ENCODE data around the gene C1QL4.
"Not testable (repeated sequence)": the region's sequence is repeated elsewhere in the genome, so short reads cannot be mapped to it uniquely, and the experiment has no call there.

Gene C1QL4

DNA sequence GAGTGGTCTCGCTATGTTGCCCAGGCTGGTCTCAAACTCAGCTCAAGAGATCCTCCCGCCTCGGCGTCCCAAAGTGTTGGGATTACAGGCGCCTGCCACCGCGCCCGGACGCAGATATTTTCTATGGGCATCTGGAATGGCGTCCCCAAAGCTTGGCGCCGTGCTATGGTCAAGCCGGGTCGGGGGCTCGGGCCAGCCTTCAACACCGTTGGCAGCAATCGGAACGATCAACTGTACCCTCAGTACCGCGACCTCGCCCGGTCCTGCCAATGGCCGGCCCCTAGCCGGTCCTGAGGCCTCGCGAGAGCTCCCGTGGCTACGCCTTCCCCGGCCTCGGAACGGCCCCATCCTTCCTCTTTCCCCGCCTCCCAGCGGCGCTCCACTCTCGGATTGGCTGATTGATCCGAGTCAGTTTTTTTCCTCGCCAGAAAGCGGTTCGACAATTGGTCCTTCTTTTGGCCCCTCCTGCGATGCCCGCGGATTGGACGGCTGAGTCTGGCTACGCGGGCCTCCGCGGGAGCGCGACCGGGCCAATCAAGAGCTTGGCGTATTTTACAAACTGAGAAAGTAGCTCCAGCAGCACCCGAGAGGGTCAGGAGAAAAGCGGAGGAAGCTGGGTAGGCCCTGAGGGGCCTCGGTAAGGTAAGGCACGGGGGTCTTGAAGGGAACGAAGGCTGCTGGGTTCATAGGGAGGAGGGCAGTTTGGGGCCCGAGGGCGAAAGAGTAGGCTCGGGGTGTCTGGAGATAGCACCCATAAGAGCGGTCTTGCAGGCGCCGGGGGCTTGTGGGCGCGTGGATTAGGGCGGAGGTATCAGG is 14.1 kb downstream of the C1QL4 start, which contains the start of gene TROAP:
Gene TROAP, plus strand, starts transcription at position 548 of the 816 bp plus-strand sequence. CDS start 354 bp downstream, outside the sequence.
- Histone ChIP-seq H2AFZ (ENCODE audit: low read length) (peak within 1 kb of the TSS; percentile 85; the same call in 1 of the 2 replicates), H3K27ac (ENCODE audit: low read depth, low read length, poor library complexity, severe bottlenecking) (peak within 1 kb of the TSS; percentile 55), H3K4me2 (ENCODE audit: low read length) (peak within 1 kb of the TSS; percentile 100), H3K27me3 (ENCODE audit: insufficient read depth, low read length) (no peaks in the 10 kb centered on the region), H3K36me3 (ENCODE audit: insufficient read depth, low read length) (peaks cover 38% of the 10 kb centered on the region), H3K9me2 (ENCODE audit: low read depth, low read length) (no peaks in the 10 kb centered on the region), H3K9ac (ENCODE audit: low read length) (peak within 1 kb of the TSS; percentile 95), H3K79me2 (ENCODE audit: insufficient read depth, low read length) (peaks cover 7% of the 10 kb centered on the region; the same call in 1 of the 2 replicates), H4K20me1 (ENCODE audit: insufficient read depth, low read length) (no peaks in the 10 kb centered on the region), H3K9me3 (ENCODE audit: low read length) (no peaks in the 10 kb centered on the region), H3K4me3 (ENCODE audit: low read depth, low read length, poor library complexity, severe bottlenecking) (peak within 1 kb of the TSS; percentile 94), H3K4me1 (ENCODE audit: insufficient read depth, low read length, severe bottlenecking) (peaks cover 20% of the 10 kb centered on the region), H3F3A (ENCODE audit: insufficient read depth, low read length) (no peaks in the 10 kb centered on the region)
- TF ChIP-seq, protein P1, sequence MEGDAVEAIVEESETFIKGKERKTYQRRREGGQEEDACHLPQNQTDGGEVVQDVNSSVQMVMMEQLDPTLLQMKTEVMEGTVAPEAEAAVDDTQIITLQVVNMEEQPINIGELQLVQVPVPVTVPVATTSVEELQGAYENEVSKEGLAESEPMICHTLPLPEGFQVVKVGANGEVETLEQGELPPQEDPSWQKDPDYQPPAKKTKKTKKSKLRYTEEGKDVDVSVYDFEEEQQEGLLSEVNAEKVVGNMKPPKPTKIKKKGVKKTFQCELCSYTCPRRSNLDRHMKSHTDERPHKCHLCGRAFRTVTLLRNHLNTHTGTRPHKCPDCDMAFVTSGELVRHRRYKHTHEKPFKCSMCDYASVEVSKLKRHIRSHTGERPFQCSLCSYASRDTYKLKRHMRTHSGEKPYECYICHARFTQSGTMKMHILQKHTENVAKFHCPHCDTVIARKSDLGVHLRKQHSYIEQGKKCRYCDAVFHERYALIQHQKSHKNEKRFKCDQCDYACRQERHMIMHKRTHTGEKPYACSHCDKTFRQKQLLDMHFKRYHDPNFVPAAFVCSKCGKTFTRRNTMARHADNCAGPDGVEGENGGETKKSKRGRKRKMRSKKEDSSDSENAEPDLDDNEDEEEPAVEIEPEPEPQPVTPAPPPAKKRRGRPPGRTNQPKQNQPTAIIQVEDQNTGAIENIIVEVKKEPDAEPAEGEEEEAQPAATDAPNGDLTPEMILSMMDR (IDR thresholded peaks at IDR 0.05; ENCODE audit: low read length) = no peak
- TF ChIP-seq EZH2 (IDR thresholded peaks at IDR 0.05; ENCODE audit: borderline replicate concordance, low read length) = no peak

DNA sequence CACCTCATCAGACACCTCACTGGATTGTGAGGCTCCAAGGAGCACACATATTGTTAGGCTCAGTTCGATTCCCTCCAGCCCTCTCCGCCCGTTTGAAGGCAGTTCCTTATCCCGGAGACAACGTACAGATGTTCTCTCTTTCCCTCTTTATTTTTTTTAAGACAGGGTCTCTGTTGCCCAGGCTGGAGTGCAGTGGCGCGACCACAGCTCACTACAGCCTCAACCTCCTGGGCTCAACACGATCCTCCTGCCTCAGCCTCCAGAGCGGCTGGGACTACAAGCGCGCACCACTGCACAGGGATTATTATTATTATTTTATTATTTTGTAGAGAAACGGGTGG is 14.7 kb downstream of the C1QL4 start:
- no peaks in the 10 kb centered on the region for H3K9me2 ChIP-seq (ENCODE audit: low read depth, low read length)
- H3K79me2 ChIP-seq (ENCODE audit: insufficient read depth, low read length) = peaks cover 7% of the 10 kb centered on the region; the same call in 1 of the 2 replicates
- H4K20me1 ChIP-seq (ENCODE audit: insufficient read depth, low read length) = no peaks in the 10 kb centered on the region
- H2AFZ ChIP-seq (ENCODE audit: low read length) = peak overlapping the region; percentile 85; the same call in 1 of the 2 replicates
- peaks cover 20% of the 10 kb centered on the region for H3K4me1 ChIP-seq (ENCODE audit: insufficient read depth, low read length, severe bottlenecking)
- peak overlapping the region; percentile 78 for H3K4me2 ChIP-seq (ENCODE audit: low read length)
- peak overlapping the region; percentile 84 for H3K9ac ChIP-seq (ENCODE audit: low read length)
- no peaks in the 10 kb centered on the region for H3K27me3 ChIP-seq (ENCODE audit: insufficient read depth, low read length)
- H3K36me3 ChIP-seq (ENCODE audit: insufficient read depth, low read length) = peaks cover 33% of the 10 kb centered on the region
- H3K9me3 ChIP-seq (ENCODE audit: low read length) = no peaks in the 10 kb centered on the region
- TF ChIP-seq, protein P1 (IDR thresholded peaks at IDR 0.05; ENCODE audit: low read length) = no peak
- no peak for TF ChIP-seq EZH2 (IDR thresholded peaks at IDR 0.05; ENCODE audit: borderline replicate concordance, low read length)
- no peak overlapping the region for H3K27ac ChIP-seq (ENCODE audit: low read depth, low read length, poor library complexity, severe bottlenecking)
- H3F3A ChIP-seq (ENCODE audit: insufficient read depth, low read length) = no peaks in the 10 kb centered on the region
- H3K4me3 ChIP-seq (ENCODE audit: low read depth, low read length, poor library complexity, severe bottlenecking) = peak overlapping the region; percentile 94

DNA sequence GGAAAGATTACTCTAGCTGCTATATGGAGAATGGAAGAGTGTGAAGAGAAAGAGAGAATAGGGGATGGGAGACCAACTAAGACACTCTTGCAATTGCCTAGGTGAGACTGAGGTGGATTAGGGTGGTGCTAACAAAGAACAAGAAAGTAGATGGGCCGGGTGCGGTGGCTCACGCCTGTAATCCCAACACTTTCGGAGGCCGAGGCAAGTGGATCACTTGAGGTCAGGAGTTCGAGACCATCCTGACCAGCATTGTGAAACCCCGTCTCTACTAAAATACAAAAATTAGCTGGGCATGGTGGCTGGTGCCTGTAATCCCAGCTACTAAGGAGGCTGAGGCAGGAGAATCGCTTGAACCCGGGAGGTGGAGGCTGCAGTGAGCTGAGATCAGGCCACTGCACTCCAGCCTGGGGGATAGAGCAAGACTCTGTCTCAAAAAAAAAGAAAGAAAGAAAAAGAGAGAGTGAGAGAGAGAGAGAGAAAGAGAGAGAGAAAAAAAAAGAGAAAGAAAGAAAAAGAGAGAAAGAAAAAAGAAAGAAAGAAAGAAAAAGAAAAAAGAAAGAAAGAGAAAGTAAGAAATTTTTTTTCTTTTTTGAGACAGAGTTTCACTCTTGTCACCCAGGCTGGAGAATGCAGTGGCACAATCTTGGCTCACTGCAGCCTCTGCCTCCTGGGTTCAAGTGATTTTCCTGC is 16.4 kb downstream of the C1QL4 start:
- H3K27me3 ChIP-seq (ENCODE audit: insufficient read depth, low read length); H3K27ac ChIP-seq (ENCODE audit: low read depth, low read length, poor library complexity, severe bottlenecking); H3K4me3 ChIP-seq (ENCODE audit: low read depth, low read length, poor library complexity, severe bottlenecking); H2AFZ ChIP-seq (ENCODE audit: low read length); H4K20me1 ChIP-seq (ENCODE audit: insufficient read depth, low read length); H3K4me2 ChIP-seq (ENCODE audit: low read length); H3K9ac ChIP-seq (ENCODE audit: low read length); H3K9me2 ChIP-seq (ENCODE audit: low read depth, low read length); H3K79me2 ChIP-seq (ENCODE audit: insufficient read depth, low read length); H3F3A ChIP-seq (ENCODE audit: insufficient read depth, low read length); H3K9me3 ChIP-seq (ENCODE audit: low read length): not testable (repeated sequence)
- peaks cover 20% of the 10 kb centered on the region for H3K4me1 ChIP-seq (ENCODE audit: insufficient read depth, low read length, severe bottlenecking)
- H3K36me3 ChIP-seq (ENCODE audit: insufficient read depth, low read length) = peaks cover 16% of the 10 kb centered on the region

DNA sequence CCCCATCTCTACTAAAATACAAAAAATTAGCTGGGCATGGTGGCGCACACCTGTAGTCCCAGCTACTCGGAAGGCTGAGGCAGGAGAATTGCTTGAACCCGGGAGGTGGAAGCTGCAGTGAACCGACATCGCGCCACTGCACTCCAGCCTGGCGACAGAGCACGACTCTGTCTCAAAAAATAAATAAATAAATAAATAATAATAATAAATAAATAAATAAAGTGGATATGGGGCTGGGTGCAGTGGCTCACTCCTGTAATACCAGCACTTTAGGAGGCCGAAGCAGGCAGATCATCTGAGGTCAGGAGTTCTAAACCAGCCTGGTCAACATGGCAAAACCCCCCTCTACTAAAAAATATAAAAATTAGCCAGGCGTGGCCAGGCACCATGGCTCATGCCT is 19.9 kb downstream of the C1QL4 start:
- not testable (repeated sequence) for H3K4me2 ChIP-seq (ENCODE audit: low read length); H3K79me2 ChIP-seq (ENCODE audit: insufficient read depth, low read length)

More for the DNA sequence above, 19.9 kb downstream of the C1QL4 start:
- H4K20me1 ChIP-seq (ENCODE audit: insufficient read depth, low read length); H3K9me3 ChIP-seq (ENCODE audit: low read length); H3K36me3 ChIP-seq (ENCODE audit: insufficient read depth, low read length); H3K4me1 ChIP-seq (ENCODE audit: insufficient read depth, low read length, severe bottlenecking); H3K9me2 ChIP-seq (ENCODE audit: low read depth, low read length); H3K4me3 ChIP-seq (ENCODE audit: low read depth, low read length, poor library complexity, severe bottlenecking); H3K27ac ChIP-seq (ENCODE audit: low read depth, low read length, poor library complexity, severe bottlenecking); H3K9ac ChIP-seq (ENCODE audit: low read length); H2AFZ ChIP-seq (ENCODE audit: low read length); H3F3A ChIP-seq (ENCODE audit: insufficient read depth, low read length); H3K27me3 ChIP-seq (ENCODE audit: insufficient read depth, low read length): not testable (repeated sequence)

All from OCI-LY1 (cell line).